NCI-H524 treated with DMSO at 0.1 percent for 48 hours (cell line): ENCODE measurements around the gene TRPM3.

Experiments used
- DNase-seq: peaks from one replicate; lab custom pipeline; 2025; lab: John Stamatoyannopoulos, UW

TRPM3 gene

DNA sequence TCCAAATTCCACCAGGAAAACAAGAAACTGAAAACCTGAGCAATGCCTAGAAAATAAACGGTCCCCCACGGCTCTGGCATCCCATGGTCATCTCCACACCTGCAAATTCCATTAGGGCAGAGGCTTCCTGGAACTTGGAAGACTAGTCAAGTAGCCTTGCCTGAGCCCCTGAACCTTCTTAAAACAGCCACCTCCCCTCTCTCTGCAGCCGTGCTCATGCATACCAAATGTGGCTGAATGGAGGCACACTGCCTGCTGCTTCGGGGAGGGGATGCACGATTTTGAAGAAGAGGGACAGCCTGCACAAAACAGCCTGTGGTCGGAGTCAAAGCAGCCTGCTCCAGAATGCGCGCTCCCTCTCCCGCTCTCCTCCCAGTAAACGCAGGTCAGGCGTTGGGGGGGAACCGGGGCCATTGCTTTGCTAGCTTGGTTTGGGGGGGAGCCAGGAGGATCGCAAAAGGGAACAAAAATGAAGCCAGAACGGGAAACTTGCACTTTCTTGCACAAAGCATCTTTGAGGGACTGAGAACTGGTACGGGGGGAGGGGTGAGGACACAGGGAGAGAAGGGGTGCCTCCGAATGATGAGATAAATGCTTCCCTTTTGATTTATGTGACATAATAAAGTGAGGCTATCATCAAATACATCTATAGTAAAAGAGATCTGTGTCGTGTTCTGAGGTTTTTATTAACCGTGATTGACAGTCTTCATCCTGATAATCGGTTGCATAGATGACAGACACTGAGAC lies at the start of gene TRPM3:
TRPM3 (minus strand) TSS at position 347 of the 747 bp plus-strand sequence; CDS start at position 80, 267 bp downstream.
- no peak for DNase-seq

- no peak for DNase-seq
Observed at GRCh38 chr9:71168418-71168817, 47.0 kb upstream of the TRPM3 start.

DNA sequence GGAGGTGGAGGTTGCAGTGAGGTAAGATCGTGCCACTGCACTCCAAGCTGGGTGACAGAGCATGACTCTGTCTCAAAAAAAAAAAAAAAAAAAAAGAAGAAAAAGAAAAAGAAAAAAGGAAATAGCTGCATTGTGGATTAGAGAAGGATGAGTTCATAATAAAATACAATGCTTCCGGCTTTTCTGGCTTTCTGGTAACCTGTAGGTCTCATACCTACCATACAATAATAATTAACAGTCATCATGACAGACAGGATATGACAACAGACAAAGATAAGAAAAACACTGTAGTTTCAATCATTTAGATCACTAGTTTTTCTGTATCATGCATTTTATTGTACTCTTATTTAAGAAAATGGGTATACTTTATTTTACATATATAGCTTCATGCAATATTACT lies 40.7 kb upstream of the TRPM3 start:
- DNase-seq: no peak

- no peak for DNase-seq
Observed at GRCh38 chr9:71157731-71158130, 36.3 kb upstream of the TRPM3 start.

GRCh38 chr9:71147368-71147767 lies 25.9 kb upstream of the TRPM3 start:
- DNase-seq: no peak

DNA sequence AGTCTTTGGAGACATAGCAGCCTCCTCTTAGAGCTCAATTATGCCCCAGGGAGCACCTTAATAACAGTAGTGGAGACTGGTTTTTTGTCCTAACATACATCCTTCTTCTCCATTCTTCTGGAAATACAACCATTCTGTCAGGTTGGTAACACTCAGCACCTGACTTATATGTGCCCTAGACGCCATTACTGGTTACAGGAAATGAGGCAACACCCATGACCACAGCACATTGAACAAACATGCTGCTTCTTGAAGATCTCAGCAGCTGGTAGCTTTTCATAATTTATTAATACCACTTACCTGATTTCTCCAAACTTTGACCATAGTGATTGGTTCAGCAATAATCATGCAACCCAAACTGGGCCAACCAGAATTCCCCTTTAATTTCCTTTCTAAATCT lies 25.1 kb upstream of the TRPM3 start:
- no peak for DNase-seq

DNA sequence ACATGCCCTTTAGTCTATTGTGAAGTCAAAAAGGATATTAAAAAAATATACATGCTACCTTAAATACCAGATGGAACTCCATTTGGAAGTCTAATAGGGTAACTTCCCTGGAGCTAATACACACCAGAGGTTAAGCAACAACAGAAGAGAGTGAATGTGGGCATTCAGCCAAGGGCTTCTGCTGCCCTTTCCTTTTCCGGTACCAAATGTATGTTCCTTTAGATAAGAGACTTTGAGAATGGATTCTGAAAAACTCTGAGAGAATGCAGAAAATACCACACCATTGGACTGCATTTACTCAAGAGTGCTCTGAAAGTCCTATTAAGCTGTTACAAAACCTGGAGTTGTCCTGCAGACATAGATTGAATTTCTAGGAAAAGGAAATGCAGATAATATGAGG lies 23.8 kb upstream of the TRPM3 start:
- DNase-seq: no peak

GRCh38 chr9:71144495-71144894 lies 23.1 kb upstream of the TRPM3 start:
- no peak for DNase-seq

DNA sequence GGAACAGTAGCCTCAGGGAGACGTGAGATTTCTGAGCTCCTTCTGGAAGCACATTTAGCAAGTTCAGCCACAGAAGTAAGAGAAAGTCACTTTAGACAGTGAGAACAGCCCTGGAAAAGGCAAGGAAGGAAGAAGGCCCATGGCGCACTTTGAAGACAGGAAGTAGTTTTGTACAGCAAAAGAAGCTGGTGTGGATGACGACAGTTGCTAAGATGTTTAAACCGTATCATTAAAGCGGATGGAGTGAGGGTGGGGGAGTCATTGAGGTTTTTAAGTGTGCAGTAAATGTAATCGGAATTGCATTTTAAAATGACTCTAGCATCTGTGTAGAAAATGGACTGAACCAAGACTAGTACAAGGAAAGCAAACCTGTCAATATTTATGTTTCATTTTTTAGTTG lies 15.3 kb upstream of the TRPM3 start:
- DNase-seq: no peak

- DNase-seq: no peak
Observed at GRCh38 chr9:71131145-71131544, 9.7 kb upstream of the TRPM3 start.

GRCh38 chr9:71130521-71130920 lies 9.1 kb upstream of the TRPM3 start:
- DNase-seq: no peak

- DNase-seq: no peak
Observed at GRCh38 chr9:71128796-71129195, 7.4 kb upstream of the TRPM3 start.

GRCh38 chr9:71127301-71127700 lies 5.9 kb upstream of the TRPM3 start:
- DNase-seq: no peak

DNA sequence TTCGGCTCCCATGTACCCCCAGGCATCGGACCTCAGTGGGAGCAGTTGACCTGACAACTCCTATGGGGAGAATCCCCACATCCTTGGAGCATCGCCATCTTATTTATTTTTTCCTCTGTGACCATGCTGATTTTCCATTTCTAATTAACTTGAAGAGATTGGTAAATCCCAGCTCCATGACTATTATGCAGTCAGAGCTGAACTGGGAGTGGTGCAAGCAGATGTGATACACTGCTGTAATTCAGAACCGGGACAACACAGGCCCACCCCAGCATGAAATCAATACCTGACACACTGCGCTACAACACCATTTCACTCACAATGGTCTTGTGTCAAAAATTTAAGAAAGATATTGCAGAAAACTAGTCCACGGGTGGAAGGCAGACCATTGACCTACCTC lies 1.0 kb upstream of the TRPM3 start:
- no peak for DNase-seq

GRCh38 chr9:71122022-71122275 lies 528 bp upstream of the TRPM3 start:
- no peak for DNase-seq

- no peak for DNase-seq
Observed at GRCh38 chr9:71120501-71121247, 747 bp downstream of the TRPM3 start.

DNA sequence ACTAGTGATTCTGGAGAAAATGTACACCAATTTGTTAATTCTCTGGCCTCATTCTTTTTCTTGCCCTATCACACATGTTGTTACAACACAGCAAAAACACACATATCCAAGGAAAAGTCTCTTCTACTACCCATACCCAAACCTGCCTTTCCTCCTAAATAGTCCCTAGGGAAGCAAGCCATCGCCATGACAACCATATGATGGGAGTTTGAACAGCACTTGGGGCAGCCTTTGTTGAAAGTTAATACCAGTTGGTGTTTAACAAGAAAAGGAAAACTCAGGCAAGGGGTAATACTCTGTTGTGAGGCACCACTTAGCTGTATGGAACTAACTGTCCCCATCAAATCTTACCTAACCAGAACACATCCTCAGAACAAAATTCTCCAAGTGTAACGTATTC lies 1.7 kb downstream of the TRPM3 start:
- no peak for DNase-seq

GRCh38 chr9:71118324-71118723 lies 3.1 kb downstream of the TRPM3 start:
- DNase-seq: no peak

DNA sequence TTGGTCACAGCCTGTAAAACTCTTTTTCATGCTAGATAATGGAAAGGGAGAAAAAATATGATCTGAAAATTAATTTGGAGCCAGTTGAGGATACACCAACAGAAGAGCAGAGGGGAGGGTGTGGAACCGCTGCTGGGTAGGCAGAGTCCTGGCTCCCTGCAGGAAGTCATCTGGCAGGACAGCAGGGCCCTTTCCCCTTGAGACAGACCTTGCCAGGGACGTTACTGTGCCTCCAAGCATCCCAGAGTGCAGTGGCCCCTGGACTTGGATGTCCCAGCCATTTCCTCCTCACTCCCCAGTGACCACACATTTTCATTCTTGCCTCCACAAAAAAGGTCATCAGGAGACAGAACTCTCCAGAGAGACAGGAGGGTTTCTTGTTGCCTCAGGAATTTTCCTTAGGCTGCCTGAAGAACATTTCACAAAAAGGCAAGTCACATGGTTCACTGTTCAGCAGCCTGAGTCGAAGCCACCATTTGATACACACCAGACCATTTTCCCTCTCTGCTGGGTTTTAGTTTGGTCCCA lies 5.9 kb downstream of the TRPM3 start:
- DNase-seq: no peak

- DNase-seq: no peak
Observed at GRCh38 chr9:71112866-71113265, 8.6 kb downstream of the TRPM3 start.

DNA sequence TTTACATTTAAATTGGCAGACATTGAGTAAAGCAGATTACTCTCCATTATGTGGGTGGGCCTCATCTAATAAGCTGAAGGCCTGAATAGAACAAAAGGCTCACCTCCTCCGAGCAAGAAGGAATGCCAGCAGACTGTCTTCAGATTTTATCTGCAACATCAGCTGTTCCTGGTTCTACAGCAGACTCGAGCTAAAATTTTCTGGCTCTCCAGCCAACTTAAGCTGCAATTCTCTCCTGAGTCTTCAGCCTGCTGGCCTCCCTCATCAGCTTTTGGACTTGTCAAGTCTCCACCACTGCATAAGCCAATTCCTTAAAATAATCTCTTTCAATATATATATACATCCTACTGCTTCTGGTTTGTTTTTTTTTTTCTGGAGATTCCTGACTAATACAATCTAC lies 12.5 kb downstream of the TRPM3 start:
- DNase-seq: no peak

DNA sequence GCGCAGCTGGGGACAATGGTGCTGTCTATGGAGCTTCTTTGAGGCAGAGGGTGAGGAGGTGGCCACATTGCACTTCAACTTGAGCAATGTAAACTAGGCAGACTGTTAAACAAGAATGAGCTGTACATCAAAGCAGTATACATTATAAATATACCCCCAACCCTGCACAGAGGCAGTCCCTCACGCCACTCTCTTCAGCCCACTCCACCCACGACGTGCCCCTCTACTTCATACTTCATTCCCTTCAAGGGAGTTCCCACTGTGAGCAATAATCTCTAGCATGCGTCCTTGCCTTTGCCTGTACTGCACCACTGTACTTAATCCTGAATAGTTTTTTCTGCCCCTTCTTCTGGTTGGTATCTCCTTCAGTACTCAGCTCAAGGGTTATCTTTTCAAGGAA lies 14.4 kb downstream of the TRPM3 start:
- DNase-seq: no peak

- DNase-seq: no peak
Observed at GRCh38 chr9:71105192-71105591, 16.2 kb downstream of the TRPM3 start.

DNA sequence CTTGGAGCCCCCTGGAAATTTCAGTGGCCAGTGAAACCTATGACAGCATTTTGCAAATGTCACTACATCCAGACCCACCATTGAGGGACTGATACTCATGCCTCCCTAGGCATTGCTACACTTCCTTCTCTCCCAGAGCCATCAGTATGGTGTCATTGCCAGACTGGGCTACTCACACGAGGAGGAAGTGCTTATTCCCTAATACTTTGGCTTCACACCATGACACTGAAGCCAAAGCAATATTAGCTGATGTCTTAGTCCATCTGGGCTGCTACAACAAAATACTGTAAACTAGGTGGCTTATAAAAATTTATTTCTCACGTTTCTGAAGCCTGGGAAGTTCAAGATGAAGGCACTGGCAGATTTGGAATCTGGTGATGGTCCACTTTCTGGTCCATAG lies 22.6 kb downstream of the TRPM3 start:
- no peak for DNase-seq
